Measurements from ENCODE around the gene TUBA4B. TPM values are rescaled to one million over a fixed set of nuclear protein-coding genes. Genes with fewer than 3 reads are reported as not detected.
"Not testable (repeated sequence)": the region's sequence is repeated elsewhere in the genome, so short reads cannot be mapped to it uniquely, and the experiment has no call there.

TUBA4B gene
- total RNA-seq, 6 donors from 2014 or later: 0.26 to 8.9 (median 3.1) TPM

DNA sequence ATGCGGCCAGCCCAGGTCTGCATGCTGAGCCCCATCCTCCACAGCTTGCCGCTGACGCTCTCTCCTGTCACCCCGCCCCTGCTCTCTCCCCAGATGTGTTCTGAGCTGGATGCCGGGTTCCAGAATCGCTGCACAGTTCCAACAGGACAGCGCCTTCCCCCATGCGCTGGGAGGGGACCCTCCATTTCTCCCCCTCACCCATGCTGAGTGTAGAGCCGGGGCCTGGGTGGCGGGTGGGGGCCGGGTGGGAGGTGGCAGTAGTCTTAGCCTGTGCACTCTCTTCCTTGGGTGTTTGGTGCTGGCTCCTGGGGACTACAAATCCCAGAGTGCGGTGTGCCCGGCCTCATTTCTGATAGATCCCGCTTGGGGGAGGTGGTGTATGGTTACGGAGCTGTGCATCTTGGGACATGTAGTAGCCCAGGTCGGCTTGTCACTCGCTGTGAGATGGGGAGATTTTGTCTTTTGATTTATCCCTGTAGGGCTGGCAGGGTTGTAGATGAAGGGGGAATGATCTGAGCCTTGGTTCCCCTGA lies 32.9 kb downstream of the TUBA4B start:
- H3K27me3 ChIP-seq: no peaks in the 10 kb centered on the region
- no peaks in the 10 kb centered on the region for H3K9me3 ChIP-seq
- peak overlapping the region in 1 of 4 donors; percentile 40 for H3K27ac ChIP-seq
- DNase-seq (peak in 1 of 2 donors; percentile 25), ATAC-seq (ENCODE audit: low FRiP score in 2 of 2) (peak in 1 of 2 donors; percentile 3)
- no peak overlapping the region for H3K4me3 ChIP-seq
- 70 to 91% methylated on average over 5 to 17 of the region's 17 CpGs for WGBS, 2 donors
- peaks cover 0 to 8% (median 3%) of the 10 kb centered on the region in 4 donors for H3K4me1 ChIP-seq
- H3K36me3 ChIP-seq: peaks cover 17 to 60% (median 51%) of the 10 kb centered on the region in 4 donors
- TF ChIP-seq POLR2A (IDR thresholded peaks at IDR 0.05) (no peak), EP300 (IDR thresholded peaks at IDR 0.05) (no peak), POLR2AphosphoS5 (IDR thresholded peaks at IDR 0.05) (no peak)
- TF ChIP-seq, protein P1, sequence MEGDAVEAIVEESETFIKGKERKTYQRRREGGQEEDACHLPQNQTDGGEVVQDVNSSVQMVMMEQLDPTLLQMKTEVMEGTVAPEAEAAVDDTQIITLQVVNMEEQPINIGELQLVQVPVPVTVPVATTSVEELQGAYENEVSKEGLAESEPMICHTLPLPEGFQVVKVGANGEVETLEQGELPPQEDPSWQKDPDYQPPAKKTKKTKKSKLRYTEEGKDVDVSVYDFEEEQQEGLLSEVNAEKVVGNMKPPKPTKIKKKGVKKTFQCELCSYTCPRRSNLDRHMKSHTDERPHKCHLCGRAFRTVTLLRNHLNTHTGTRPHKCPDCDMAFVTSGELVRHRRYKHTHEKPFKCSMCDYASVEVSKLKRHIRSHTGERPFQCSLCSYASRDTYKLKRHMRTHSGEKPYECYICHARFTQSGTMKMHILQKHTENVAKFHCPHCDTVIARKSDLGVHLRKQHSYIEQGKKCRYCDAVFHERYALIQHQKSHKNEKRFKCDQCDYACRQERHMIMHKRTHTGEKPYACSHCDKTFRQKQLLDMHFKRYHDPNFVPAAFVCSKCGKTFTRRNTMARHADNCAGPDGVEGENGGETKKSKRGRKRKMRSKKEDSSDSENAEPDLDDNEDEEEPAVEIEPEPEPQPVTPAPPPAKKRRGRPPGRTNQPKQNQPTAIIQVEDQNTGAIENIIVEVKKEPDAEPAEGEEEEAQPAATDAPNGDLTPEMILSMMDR (IDR thresholded peaks at IDR 0.05): no peak

DNA sequence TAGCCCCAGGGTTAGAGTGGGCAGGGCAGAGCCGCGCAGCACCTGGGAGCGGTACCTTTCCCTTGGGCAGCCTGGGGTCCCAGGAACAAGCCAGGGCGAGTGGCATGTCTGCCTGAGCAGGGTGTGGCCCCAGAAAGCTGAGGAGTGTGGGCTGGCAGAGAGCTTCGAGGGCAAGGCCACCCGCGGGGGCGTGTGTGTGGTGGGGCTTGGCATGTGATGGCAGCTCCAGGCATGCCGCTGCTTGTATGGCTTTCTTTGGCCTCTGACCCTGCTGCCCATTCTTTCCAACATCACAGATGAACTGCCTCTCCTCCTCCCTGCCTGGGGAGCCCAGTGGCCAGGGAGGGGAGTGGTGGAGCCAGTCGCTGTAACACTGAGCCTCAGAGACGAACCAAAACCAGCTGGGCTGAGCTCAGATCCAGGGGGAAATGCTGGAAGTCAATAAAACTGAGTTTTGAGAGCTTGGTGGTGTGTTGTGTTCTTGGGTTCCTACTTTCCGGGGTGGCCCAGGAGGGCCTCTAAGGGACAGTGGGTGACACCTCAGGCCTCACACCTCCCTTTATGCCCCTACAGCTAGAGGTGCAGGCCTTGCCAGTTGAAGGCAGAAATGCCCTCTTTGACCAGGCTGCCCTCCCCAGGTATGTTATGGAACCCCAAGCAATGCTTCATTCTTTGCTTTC lies 33.5 kb downstream of the TUBA4B start:
- no peak for ATAC-seq (ENCODE audit: low FRiP score in 2 of 2)
- Histone ChIP-seq H3K4me1 (peaks cover 0 to 5% (median 2%) of the 10 kb centered on the region in 4 donors), H3K9me3 (no peaks in the 10 kb centered on the region), H3K36me3 (peaks cover 17 to 53% (median 47%) of the 10 kb centered on the region in 4 donors), H3K4me3 (no peak overlapping the region), H3K27me3 (no peaks in the 10 kb centered on the region), H3K27ac (peak overlapping the region in 1 of 4 donors; percentile 40)
- peak in 1 of 2 donors; percentile 79 for DNase-seq
- 78 to 82% methylated on average over 12 of the region's 12 CpGs for WGBS, 2 donors
- no peak for TF ChIP-seq POLR2A (IDR thresholded peaks at IDR 0.05)
- no peak for TF ChIP-seq POLR2AphosphoS5 (IDR thresholded peaks at IDR 0.05)
- no peak for TF ChIP-seq EP300 (IDR thresholded peaks at IDR 0.05)
- TF ChIP-seq, protein P1 (IDR thresholded peaks at IDR 0.05): no peak

DNA sequence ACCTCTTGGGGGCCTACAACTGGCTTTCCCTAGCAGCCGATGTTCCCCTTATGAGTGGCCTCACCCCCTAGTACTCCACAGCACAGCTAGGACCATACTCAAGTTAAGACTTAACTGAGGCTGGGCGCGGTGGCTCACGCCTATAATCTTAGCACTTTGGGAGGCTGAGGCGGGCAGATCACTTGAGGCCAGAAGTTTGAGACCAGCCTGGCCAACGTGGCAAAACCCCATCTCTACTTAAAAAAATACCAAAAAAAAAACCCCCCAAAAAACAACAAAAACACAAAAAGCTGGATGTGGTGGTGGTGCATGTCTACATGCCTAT lies 34.0 kb downstream of the TUBA4B start:
- H3K4me1 ChIP-seq; DNase-seq; H3K27ac ChIP-seq; H3K9me3 ChIP-seq; H3K27me3 ChIP-seq; ATAC-seq (ENCODE audit: low FRiP score in 2 of 2); H3K4me3 ChIP-seq: not testable (repeated sequence)
- WGBS, 2 donors: 87 to 89% methylated on average over 6 of the region's 6 CpGs
- peaks cover 13 to 48% (median 42%) of the 10 kb centered on the region in 4 donors for H3K36me3 ChIP-seq

DNA sequence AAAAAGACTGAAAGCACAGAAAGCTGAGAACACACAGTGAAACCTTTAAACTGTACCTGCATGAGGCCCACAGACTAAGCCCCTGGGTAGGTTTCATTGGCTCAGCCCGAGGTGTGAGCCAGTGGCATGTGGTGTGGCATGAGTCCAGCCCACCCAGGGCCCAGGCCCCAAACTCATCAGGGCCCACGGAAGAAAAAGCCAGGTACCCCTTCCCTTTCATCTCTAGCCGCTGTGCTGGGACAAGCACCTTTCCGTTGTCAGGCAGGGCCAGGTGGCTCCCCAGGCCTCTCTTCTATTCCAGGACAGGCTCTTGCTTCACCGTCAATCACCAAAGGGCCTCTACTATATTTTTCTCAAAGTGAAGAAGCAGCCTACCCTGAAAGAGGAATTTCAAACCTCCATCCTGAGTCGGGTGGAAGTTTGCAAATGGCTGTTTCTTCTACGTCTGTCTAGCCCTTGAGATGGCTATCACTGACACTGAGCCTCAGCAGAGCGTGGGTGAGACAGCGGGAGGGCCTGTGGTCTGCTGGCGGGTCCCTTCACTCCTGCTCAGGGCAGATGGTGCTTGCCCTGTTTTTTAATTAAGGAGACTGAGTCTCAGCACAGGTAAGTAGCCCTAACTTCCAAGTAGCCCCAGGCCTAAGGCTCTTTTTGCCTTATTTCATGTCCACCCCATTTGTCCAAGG lies 34.7 kb downstream of the TUBA4B start:
- ATAC-seq (ENCODE audit: low FRiP score in 2 of 2): no peak
- peak in 1 of 2 donors; percentile 31 for DNase-seq
- Histone ChIP-seq H3K4me1 (peaks cover 0 to 5% (median 2%) of the 10 kb centered on the region in 4 donors), H3K27ac (no peak overlapping the region), H3K36me3 (peaks cover 12 to 42% (median 36%) of the 10 kb centered on the region in 4 donors), H3K4me3 (no peak overlapping the region), H3K27me3 (no peaks in the 10 kb centered on the region), H3K9me3 (no peaks in the 10 kb centered on the region)
- WGBS, 2 donors: 65 to 72% methylated on average over 6 to 10 of the region's 10 CpGs
- TF ChIP-seq POLR2A (IDR thresholded peaks at IDR 0.05) (no peak), POLR2AphosphoS5 (IDR thresholded peaks at IDR 0.05) (no peak), EP300 (IDR thresholded peaks at IDR 0.05) (no peak)
- TF ChIP-seq, protein P1 (IDR thresholded peaks at IDR 0.05): no peak

DNA sequence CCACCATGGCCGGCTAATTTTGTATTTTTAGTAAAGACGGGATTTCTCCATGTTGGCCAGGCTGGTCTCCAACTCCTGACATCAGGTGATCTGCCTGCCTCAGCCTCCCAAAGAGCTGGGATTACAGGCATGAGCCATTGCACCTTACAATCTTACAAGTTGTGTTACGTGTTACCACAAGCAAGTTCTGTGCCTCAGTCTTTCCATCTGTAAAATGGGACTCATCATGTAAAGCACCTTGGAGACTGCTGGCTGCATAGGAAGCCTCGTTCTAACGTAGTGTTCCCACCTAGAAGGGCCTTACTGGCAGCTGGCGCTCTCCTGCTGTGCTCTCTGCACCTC lies 36.1 kb downstream of the TUBA4B start:
- Histone ChIP-seq H3K4me1 (peaks cover 0 to 5% (median 2%) of the 10 kb centered on the region in 4 donors), H3K9me3 (no peaks in the 10 kb centered on the region), H3K27me3 (no peaks in the 10 kb centered on the region), H3K4me3 (no peak overlapping the region), H3K27ac (no peak overlapping the region), H3K36me3 (peaks cover 5 to 28% (median 21%) of the 10 kb centered on the region in 4 donors)
- 81% methylated on average over 6 of the region's 6 CpGs for WGBS, 2 donors
- DNase-seq (no peak), ATAC-seq (ENCODE audit: low FRiP score in 2 of 2) (no peak)
- TF ChIP-seq POLR2AphosphoS5 (IDR thresholded peaks at IDR 0.05) (no peak), POLR2A (IDR thresholded peaks at IDR 0.05) (no peak), EP300 (IDR thresholded peaks at IDR 0.05) (no peak)
- TF ChIP-seq, protein P1 (IDR thresholded peaks at IDR 0.05): no peak

Data from upper lobe of left lung (tissue), 6 donors.